HepG2 (cell line): Measurements from ENCODE around the gene HSD17B8. TPM values are rescaled to one million over a fixed set of nuclear protein-coding genes. Genes with fewer than 3 reads are reported as not detected.

Source experiments
- ATF6 ChIP-seq: sonication (generic); formaldehyde crosslinking; conservative IDR thresholded peaks from 2 replicates; pipeline ENCODE4 v1.4.0; 2020; ENCODE audit warnings: missing genetic modification reagents
- BRF2 ChIP-seq: sonication (generic); formaldehyde crosslinking; IDR thresholded peaks from 2 replicates; pipeline ENCODE4 v1.8.1; 2022; ENCODE audit warnings: mild to moderate bottlenecking, missing genetic modification reagents
- CEBPG ChIP-seq: IDR thresholded peaks from 2 replicates; pipeline ENCODE4 v1.6.1; 2016
- DR1 ChIP-seq: sonication (generic); formaldehyde crosslinking; IDR thresholded peaks from 2 replicates; pipeline ENCODE4 v1.8.0; 2021; ENCODE audit warnings: mild to moderate bottlenecking, missing genetic modification reagents, inconsistent platforms
- MTF1 ChIP-seq: sonication (generic); formaldehyde crosslinking; IDR thresholded peaks from 2 replicates; pipeline ENCODE4 v1.5.0; 2020; ENCODE audit warnings: missing genetic modification reagents
- NFIB ChIP-seq: sonication (generic); formaldehyde crosslinking; IDR thresholded peaks from 2 replicates; pipeline ENCODE4 v1.9.0; 2021; ENCODE audit warnings: missing genetic modification reagents, mild to moderate bottlenecking, borderline replicate concordance
- PHF20 ChIP-seq: sonication (generic); formaldehyde crosslinking; IDR thresholded peaks from 2 replicates; pipeline ENCODE4 v1.5.0; 2020; ENCODE audit warnings: mild to moderate bottlenecking, missing genetic modification reagents
- TEAD3 ChIP-seq: optimal IDR thresholded peaks from 2 replicates; pipeline ENCODE3; 2016; ENCODE audit warnings: borderline replicate concordance
- TFE3 ChIP-seq: IDR thresholded peaks from 2 replicates; pipeline ENCODE4 v1.6.1; 2016
- UBTF ChIP-seq: sonication (generic); formaldehyde crosslinking; IDR thresholded peaks from 2 replicates; pipeline ENCODE4 v1.4.0; 2020; ENCODE audit warnings: mild to moderate bottlenecking, missing genetic modification reagents
- ZBTB10 ChIP-seq: sonication (generic); formaldehyde crosslinking; IDR thresholded peaks from 2 replicates; pipeline ENCODE4 v1.4.0; 2020; ENCODE audit warnings: missing genetic modification reagents, borderline replicate concordance
- ZFP90 ChIP-seq: sonication (generic); formaldehyde crosslinking; IDR thresholded peaks from 2 replicates; pipeline ENCODE4 v1.8.0; 2022; ENCODE audit warnings: missing genetic modification reagents, mild to moderate bottlenecking, inconsistent platforms, borderline replicate concordance
- ZFYVE20 ChIP-seq: sonication (generic); formaldehyde crosslinking; IDR thresholded peaks from 2 replicates; pipeline ENCODE4 v1.8.0; 2023; ENCODE audit warnings: low read depth, mild to moderate bottlenecking, moderate library complexity, missing genetic modification reagents, borderline replicate concordance
- ZNF335 ChIP-seq: sonication (generic); formaldehyde crosslinking; IDR thresholded peaks from 2 replicates; pipeline ENCODE4 v1.4.0; 2020; ENCODE audit warnings: missing genetic modification reagents
- ZNF367 ChIP-seq: sonication (generic); formaldehyde crosslinking; IDR thresholded peaks from 2 replicates; pipeline ENCODE4 v1.4.0; 2020; ENCODE audit warnings: missing genetic modification reagents, borderline replicate concordance
- ZNF747 ChIP-seq: sonication (generic); formaldehyde crosslinking; IDR thresholded peaks from 2 replicates; pipeline ENCODE4 v1.8.1; 2023; ENCODE audit warnings: missing genetic modification reagents, mild to moderate bottlenecking, borderline replicate concordance
- ZNF761 ChIP-seq: sonication (generic); formaldehyde crosslinking; conservative IDR thresholded peaks from 2 replicates; pipeline ENCODE4 v1.4.0; 2020; ENCODE audit warnings: mild to moderate bottlenecking, missing genetic modification reagents
- ZNF883 ChIP-seq: sonication (generic); formaldehyde crosslinking; IDR thresholded peaks from 2 replicates; pipeline ENCODE4 v1.5.1; 2020; ENCODE audit warnings: mild to moderate bottlenecking, missing genetic modification reagents; ENCODE audit errors: not compliant biosample characterization
- polyA plus RNA-seq, 8 experiments: library from polyadenylated mRNA; depleted of rRNA in 3 of 8; stranded (reverse) in 7 of 8; unstranded in 1 of 8; fragments of >200 nt; fragmentation: Illumina TruSeq in 4 of 8; extraction: Trizol in 4 of 8; gene quantifications; 2 replicates each; pipeline versions ENCODE4 v1.2.1 to v1.2.3, GENCODE V29; 2011 to 2016; ENCODE audit warnings: low read depth in 4 of 8, missing spikeins in 1 of 8, mixed read lengths in 1 of 8; ENCODE audit not compliant: insufficient read depth in 1 of 8
- total RNA-seq, 5 experiments: library from RNA; depleted of rRNA; stranded (reverse); fragments of >200 nt; fragmentation: Illumina TruSeq; extraction: Trizol; gene quantifications; 2 replicates each; pipeline ENCODE4 v1.2.3, GENCODE V29; 2016; ENCODE audit warnings: low read depth in 1 of 5

The HSD17B8 gene
- total and polyA plus RNA-seq, 2 of the 13 experiments (the other 11 are each of a cell fraction or from before 2014, with no cell fraction given), result 12.6 to 20.1 TPM

GRCh38 chr6:33198159-33198852 lies 6.1 kb upstream of the HSD17B8 start (continued):
- TF ChIP-seq BRF2 (CRISPR knock-in tag), result no peak
- peak; percentile 98 for TF ChIP-seq CEBPG (CRISPR knock-in tag)
- TF ChIP-seq ZBTB10 (CRISPR knock-in tag), result peak; percentile 97
- TF ChIP-seq TEAD3 (CRISPR knock-in tag), result peak; percentile 98
- TF ChIP-seq ATF6 (CRISPR knock-in tag), result no peak
- TF ChIP-seq ZFP90 (CRISPR knock-in tag), result no peak; the same call in 1 of the 2 replicates
- TF ChIP-seq ZNF335 (CRISPR knock-in tag), result peak; percentile 82; the same call in 1 of the 2 replicates
- TF ChIP-seq ZNF747 (CRISPR knock-in tag), result no peak; the same call in 1 of the 2 replicates
- no peak for TF ChIP-seq NFIB (CRISPR knock-in tag)
- TF ChIP-seq DR1, result no peak
- no peak for TF ChIP-seq MTF1 (CRISPR knock-in tag)
- peak; percentile 58 for TF ChIP-seq UBTF (CRISPR knock-in tag)
- TF ChIP-seq ZFYVE20 (CRISPR knock-in tag), result no peak
- no peak for TF ChIP-seq ZNF367
- no peak for TF ChIP-seq PHF20
- no peak for TF ChIP-seq ZNF883 (CRISPR knock-in tag)
- peak; percentile 88 for TF ChIP-seq TFE3 (CRISPR knock-in tag)
- TF ChIP-seq ZNF761 (CRISPR knock-in tag), result peak; percentile 37; the same call in 1 of the 2 replicates
